C4-2B (cell line): ENCODE results near the gene ASXL1.

Source experiments
- ZFX ChIP-seq: fragments of 450-650 bp; IDR thresholded peaks from 2 replicates; pipeline ENCODE4 v1.6.1; 2017
- TF ChIP-seq, protein P1 (sequence below): fragments of 450-650 bp; conservative IDR thresholded peaks from 2 replicates; pipeline ENCODE4 v1.5.1; 2017; ENCODE audit warnings: mild to moderate bottlenecking

DNA sequence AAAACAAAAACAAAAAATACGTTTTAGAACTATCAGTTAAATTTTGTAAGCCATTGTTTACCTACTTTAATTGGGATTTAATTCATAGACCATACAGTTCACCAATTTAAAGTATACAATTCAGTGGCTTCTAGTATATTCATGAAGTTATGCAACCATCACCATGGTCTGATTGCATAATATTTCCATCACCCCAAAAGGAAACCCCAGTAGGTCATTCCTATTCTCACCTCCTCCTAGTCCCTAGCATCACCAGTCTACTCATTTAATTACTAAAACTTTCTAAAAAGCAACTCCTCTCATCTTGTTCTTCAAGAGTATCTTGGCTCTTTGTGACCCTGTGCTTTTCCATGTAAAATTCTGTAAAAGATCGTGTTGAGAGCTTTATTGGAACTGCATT, 60.2 kb downstream of the ASXL1 start:
- TF ChIP-seq, protein P1, sequence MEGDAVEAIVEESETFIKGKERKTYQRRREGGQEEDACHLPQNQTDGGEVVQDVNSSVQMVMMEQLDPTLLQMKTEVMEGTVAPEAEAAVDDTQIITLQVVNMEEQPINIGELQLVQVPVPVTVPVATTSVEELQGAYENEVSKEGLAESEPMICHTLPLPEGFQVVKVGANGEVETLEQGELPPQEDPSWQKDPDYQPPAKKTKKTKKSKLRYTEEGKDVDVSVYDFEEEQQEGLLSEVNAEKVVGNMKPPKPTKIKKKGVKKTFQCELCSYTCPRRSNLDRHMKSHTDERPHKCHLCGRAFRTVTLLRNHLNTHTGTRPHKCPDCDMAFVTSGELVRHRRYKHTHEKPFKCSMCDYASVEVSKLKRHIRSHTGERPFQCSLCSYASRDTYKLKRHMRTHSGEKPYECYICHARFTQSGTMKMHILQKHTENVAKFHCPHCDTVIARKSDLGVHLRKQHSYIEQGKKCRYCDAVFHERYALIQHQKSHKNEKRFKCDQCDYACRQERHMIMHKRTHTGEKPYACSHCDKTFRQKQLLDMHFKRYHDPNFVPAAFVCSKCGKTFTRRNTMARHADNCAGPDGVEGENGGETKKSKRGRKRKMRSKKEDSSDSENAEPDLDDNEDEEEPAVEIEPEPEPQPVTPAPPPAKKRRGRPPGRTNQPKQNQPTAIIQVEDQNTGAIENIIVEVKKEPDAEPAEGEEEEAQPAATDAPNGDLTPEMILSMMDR, result no peak
- TF ChIP-seq ZFX, result no peak
